Nephron (organoid): ENCODE measurements around the gene IL22.
A peak's percentile ranks its signal among the peaks of the same experiment; 100 is the strongest.

Source experiments
- H3K27ac Mint-ChIP-seq, 3 experiments: 2 replicates each; pipeline ENCODE4 v1.8.0; 2020; ENCODE audit warnings: mixed read lengths in 3 of 3, mild to moderate bottlenecking in 2 of 3, moderate library complexity in 1 of 3
- H3K27me3 Mint-ChIP-seq: 2 replicates; pipeline ENCODE4 v1.8.0; 2021; ENCODE audit warnings: low read depth, mild to moderate bottlenecking, moderate library complexity, mixed read lengths
- H3K36me3 Mint-ChIP-seq: 2 replicates; pipeline ENCODE4 v1.8.0; 2020; ENCODE audit warnings: low read depth, mixed read lengths
- H3K4me1 Mint-ChIP-seq: 2 replicates; pipeline ENCODE4 v1.8.0; 2020; ENCODE audit warnings: mixed read lengths
- H3K4me3 Mint-ChIP-seq, 3 experiments: 2 replicates each; pipeline ENCODE4 v1.8.0; 2020; ENCODE audit warnings: mild to moderate bottlenecking in 3 of 3, mixed read lengths in 3 of 3, moderate library complexity in 2 of 3
- H3K9me3 Mint-ChIP-seq: 2 replicates; pipeline ENCODE4 v1.8.0; 2020; ENCODE audit warnings: mixed read lengths
- TF ChIP-seq, protein P1 (sequence below), 3 experiments: fragments of 200-600 bp; sonication (generic); IDR thresholded peaks; one replicate each; pipeline ENCODE4 v1.5.0; 2021; ENCODE audit warnings: antibody characterized with exemption in 3 of 3; ENCODE audit not compliant: unreplicated experiment in 3 of 3

IL22 gene

DNA sequence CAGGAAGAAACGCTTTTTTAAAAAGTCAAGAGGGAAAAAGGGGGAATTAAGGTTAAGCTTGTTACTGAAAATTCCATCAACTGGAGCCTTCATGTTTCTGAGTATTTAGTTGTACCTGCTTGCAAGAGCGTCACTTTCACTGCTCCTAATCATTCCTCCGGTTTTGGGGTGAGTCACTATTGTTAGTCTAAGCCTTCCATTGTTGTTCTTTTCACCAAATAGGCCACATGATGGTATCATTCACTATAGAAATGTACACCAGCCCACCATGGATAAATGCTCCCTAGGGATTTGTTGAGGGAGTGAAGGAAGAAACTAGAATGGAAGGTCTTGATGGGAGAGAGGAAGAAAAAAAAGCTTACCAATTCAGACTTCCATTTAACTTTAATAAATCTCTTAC is 3.0 kb downstream of the IL22 start:
- Mint-ChIP-seq H3K27me3 (no peaks in the 10 kb centered on the region), H3K36me3 (peaks cover 4% of the 10 kb centered on the region), H3K9me3 (peaks cover 9% of the 10 kb centered on the region), H3K4me1 (peaks cover 21% of the 10 kb centered on the region), H3K4me3 (no peak overlapping the region), H3K27ac (no peak overlapping the region)
- TF ChIP-seq, protein P1, sequence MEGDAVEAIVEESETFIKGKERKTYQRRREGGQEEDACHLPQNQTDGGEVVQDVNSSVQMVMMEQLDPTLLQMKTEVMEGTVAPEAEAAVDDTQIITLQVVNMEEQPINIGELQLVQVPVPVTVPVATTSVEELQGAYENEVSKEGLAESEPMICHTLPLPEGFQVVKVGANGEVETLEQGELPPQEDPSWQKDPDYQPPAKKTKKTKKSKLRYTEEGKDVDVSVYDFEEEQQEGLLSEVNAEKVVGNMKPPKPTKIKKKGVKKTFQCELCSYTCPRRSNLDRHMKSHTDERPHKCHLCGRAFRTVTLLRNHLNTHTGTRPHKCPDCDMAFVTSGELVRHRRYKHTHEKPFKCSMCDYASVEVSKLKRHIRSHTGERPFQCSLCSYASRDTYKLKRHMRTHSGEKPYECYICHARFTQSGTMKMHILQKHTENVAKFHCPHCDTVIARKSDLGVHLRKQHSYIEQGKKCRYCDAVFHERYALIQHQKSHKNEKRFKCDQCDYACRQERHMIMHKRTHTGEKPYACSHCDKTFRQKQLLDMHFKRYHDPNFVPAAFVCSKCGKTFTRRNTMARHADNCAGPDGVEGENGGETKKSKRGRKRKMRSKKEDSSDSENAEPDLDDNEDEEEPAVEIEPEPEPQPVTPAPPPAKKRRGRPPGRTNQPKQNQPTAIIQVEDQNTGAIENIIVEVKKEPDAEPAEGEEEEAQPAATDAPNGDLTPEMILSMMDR (IDR thresholded peaks at IDR 0.05; ENCODE audit: unreplicated experiment in 3 of 3) = no peak

- Mint-ChIP-seq H3K27ac (peak overlapping the region; percentile 79 to 94 (median 84)), H3K4me3 (peak overlapping the region in 1 of 3 experiments; percentile 11), H3K27me3 (no peaks in the 10 kb centered on the region), H3K36me3 (peaks cover 4% of the 10 kb centered on the region), H3K4me1 (peaks cover 45% of the 10 kb centered on the region), H3K9me3 (peaks cover 9% of the 10 kb centered on the region)
- TF ChIP-seq, protein P1 (IDR thresholded peaks at IDR 0.05; ENCODE audit: unreplicated experiment in 3 of 3) = no peak
These were observed 5.6 kb downstream of the IL22 start for GRCh38 chr12:68247785-68248184.

GRCh38 chr12:68246350-68246749 is 7.1 kb downstream of the IL22 start:
- peaks cover 55% of the 10 kb centered on the region for H3K4me1 Mint-ChIP-seq
- TF ChIP-seq, protein P1 (IDR thresholded peaks at IDR 0.05; ENCODE audit: unreplicated experiment in 3 of 3) = no peak

GRCh38 chr12:68245180-68246021 is 8.0 kb downstream of the IL22 start:
- peaks cover 65% of the 10 kb centered on the region for H3K4me1 Mint-ChIP-seq
- TF ChIP-seq, protein P1 (IDR thresholded peaks at IDR 0.05; ENCODE audit: unreplicated experiment in 3 of 3) = no peak
- peaks cover 9% of the 10 kb centered on the region for H3K9me3 Mint-ChIP-seq
- H3K27me3 Mint-ChIP-seq = no peaks in the 10 kb centered on the region
- peak overlapping the region; percentile 52 to 77 (median 60) for H3K4me3 Mint-ChIP-seq
- peak overlapping the region; percentile 91 to 98 (median 94) for H3K27ac Mint-ChIP-seq
- H3K36me3 Mint-ChIP-seq = peaks cover 4% of the 10 kb centered on the region

More at GRCh38 chr12:68246350-68246749, 7.1 kb downstream of the IL22 start:
- peaks cover 4% of the 10 kb centered on the region for H3K36me3 Mint-ChIP-seq
- peak overlapping the region; percentile 91 to 98 (median 94) for H3K27ac Mint-ChIP-seq
- H3K27me3 Mint-ChIP-seq = no peaks in the 10 kb centered on the region
- peak overlapping the region; percentile 52 to 77 (median 60) for H3K4me3 Mint-ChIP-seq
- H3K9me3 Mint-ChIP-seq = peaks cover 9% of the 10 kb centered on the region

- H3K27ac Mint-ChIP-seq = peak overlapping the region in 1 of 3 experiments; percentile 94
- H3K36me3 Mint-ChIP-seq = peaks cover 3% of the 10 kb centered on the region
- TF ChIP-seq, protein P1 (IDR thresholded peaks at IDR 0.05; ENCODE audit: unreplicated experiment in 3 of 3) = no peak
- peaks cover 11% of the 10 kb centered on the region for H3K9me3 Mint-ChIP-seq
- H3K4me3 Mint-ChIP-seq = no peak overlapping the region
- H3K4me1 Mint-ChIP-seq = peaks cover 73% of the 10 kb centered on the region
- no peaks in the 10 kb centered on the region for H3K27me3 Mint-ChIP-seq
These were observed 10.6 kb downstream of the IL22 start for GRCh38 chr12:68242777-68243176.
